Measurements from ENCODE around the gene NRROS. TPM values are rescaled to one million over a fixed set of nuclear protein-coding genes. Genes with fewer than 3 reads are reported as not detected.

Gene NRROS
- total and polyA plus RNA-seq, 10 of the 15 experiments (the other 5 are each of a cell fraction or from before 2014, with no cell fraction given), result 0.35 to 42.2 (median 12.6) TPM

GRCh38 chr3:196609343-196609775, 30.1 kb upstream of the NRROS start (continued):
- TF ChIP-seq ASH2L (IDR thresholded peaks at IDR 0.05; ENCODE audit: borderline replicate concordance, low read depth) (no peak), ZNF274 (IDR thresholded peaks at IDR 0.05; ENCODE audit: insufficient read depth, insufficient read length) (no peak), KDM1A (IDR thresholded peaks at IDR 0.05; ENCODE audit: borderline replicate concordance) (no peak), IKZF2 (IDR thresholded peaks at IDR 0.05) (peak; percentile 64 to 65), SUZ12 (IDR thresholded peaks at IDR 0.05; ENCODE audit: unreplicated experiment) (no peak), MXI1 (IDR thresholded peaks at IDR 0.05; ENCODE audit: low read depth, low read length) (no peak), NBN (IDR thresholded peaks at IDR 0.05) (no peak), POLR2AphosphoS5 (IDR thresholded peaks at IDR 0.05; ENCODE audit: low read length) (no peak), USF2 (IDR thresholded peaks at IDR 0.05; ENCODE audit: borderline replicate concordance, low read depth, low read length) (no peak), TCF7 (IDR thresholded peaks at IDR 0.05; ENCODE audit: borderline replicate concordance) (no peak), ESRRA (IDR thresholded peaks at IDR 0.05; ENCODE audit: low read length) (no peak), SP1 (IDR thresholded peaks at IDR 0.05; ENCODE audit: low read depth, low read length) (no peak), MAX (IDR thresholded peaks at IDR 0.05; ENCODE audit: low read depth, low read length) (0 out of 2 replicates have a peak, but pooled peaks have one; percentile 41), CTCF (IDR thresholded peaks at IDR 0.05 in 2 of 3, conservative IDR thresholded peaks at IDR 0.05 in 1 of 3; ENCODE audit: control insufficient read depth in 2 of 3, extremely low read depth in 1 of 3, insufficient read depth in 1 of 3, low read depth in 3 of 3, low read length in 3 of 3) (peak; percentile 83 to 95 (median 92)), RAD51 (IDR thresholded peaks at IDR 0.05) (no peak), FOS (IDR thresholded peaks at IDR 0.05; ENCODE audit: borderline replicate concordance, extremely low read depth, insufficient read length) (no peak), ZBED1 (IDR thresholded peaks at IDR 0.05; ENCODE audit: borderline replicate concordance) (no peak), HDAC2 (IDR thresholded peaks at IDR 0.05) (no peak), CBFB (IDR thresholded peaks at IDR 0.05; ENCODE audit: low read depth) (no peak), HDAC6 (IDR thresholded peaks at IDR 0.05; ENCODE audit: unreplicated experiment) (no peak), GATAD2B (conservative IDR thresholded peaks at IDR 0.05; ENCODE audit: low read depth) (no peak), EGR1 (IDR thresholded peaks at IDR 0.05; ENCODE audit: borderline replicate concordance in 1 of 2, low read depth in 2 of 2, low read length in 2 of 2) (no peak), FOXM1 (IDR thresholded peaks at IDR 0.05; ENCODE audit: low read depth, low read length) (0 out of 2 replicates have a peak, but pooled peaks have one; percentile 39), POLR2A (IDR thresholded peaks at IDR 0.05; ENCODE audit: low read depth, low read length) (no peak)
- TF ChIP-seq, protein P1, sequence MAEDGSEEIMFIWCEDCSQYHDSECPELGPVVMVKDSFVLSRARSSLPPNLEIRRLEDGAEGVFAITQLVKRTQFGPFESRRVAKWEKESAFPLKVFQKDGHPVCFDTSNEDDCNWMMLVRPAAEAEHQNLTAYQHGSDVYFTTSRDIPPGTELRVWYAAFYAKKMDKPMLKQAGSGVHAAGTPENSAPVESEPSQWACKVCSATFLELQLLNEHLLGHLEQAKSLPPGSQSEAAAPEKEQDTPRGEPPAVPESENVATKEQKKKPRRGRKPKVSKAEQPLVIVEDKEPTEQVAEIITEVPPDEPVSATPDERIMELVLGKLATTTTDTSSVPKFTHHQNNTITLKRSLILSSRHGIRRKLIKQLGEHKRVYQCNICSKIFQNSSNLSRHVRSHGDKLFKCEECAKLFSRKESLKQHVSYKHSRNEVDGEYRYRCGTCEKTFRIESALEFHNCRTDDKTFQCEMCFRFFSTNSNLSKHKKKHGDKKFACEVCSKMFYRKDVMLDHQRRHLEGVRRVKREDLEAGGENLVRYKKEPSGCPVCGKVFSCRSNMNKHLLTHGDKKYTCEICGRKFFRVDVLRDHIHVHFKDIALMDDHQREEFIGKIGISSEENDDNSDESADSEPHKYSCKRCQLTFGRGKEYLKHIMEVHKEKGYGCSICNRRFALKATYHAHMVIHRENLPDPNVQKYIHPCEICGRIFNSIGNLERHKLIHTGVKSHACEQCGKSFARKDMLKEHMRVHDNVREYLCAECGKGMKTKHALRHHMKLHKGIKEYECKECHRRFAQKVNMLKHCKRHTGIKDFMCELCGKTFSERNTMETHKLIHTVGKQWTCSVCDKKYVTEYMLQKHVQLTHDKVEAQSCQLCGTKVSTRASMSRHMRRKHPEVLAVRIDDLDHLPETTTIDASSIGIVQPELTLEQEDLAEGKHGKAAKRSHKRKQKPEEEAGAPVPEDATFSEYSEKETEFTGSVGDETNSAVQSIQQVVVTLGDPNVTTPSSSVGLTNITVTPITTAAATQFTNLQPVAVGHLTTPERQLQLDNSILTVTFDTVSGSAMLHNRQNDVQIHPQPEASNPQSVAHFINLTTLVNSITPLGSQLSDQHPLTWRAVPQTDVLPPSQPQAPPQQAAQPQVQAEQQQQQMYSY (CRISPR knock-in tag; IDR thresholded peaks at IDR 0.05), result no peak
- TF ChIP-seq, protein P2, sequence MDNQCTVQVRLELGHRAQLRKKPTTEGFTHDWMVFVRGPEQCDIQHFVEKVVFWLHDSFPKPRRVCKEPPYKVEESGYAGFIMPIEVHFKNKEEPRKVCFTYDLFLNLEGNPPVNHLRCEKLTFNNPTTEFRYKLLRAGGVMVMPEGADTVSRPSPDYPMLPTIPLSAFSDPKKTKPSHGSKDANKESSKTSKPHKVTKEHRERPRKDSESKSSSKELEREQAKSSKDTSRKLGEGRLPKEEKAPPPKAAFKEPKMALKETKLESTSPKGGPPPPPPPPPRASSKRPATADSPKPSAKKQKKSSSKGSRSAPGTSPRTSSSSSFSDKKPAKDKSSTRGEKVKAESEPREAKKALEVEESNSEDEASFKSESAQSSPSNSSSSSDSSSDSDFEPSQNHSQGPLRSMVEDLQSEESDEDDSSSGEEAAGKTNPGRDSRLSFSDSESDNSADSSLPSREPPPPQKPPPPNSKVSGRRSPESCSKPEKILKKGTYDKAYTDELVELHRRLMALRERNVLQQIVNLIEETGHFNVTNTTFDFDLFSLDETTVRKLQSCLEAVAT (IDR thresholded peaks at IDR 0.05), result no peak

Measured in GM12878 (cell line).